Measurements from ENCODE around the gene TSPAN9.

Gene TSPAN9

GRCh38 chr12:3145546-3146310 is 68.5 kb downstream of the TSPAN9 start:
- no peak for DNase-seq

- no peak for DNase-seq
Measured at GRCh38 chr12:3147260-3147659, 70.1 kb downstream of the TSPAN9 start.

GRCh38 chr12:3148366-3149000 is 71.3 kb downstream of the TSPAN9 start:
- DNase-seq: no peak

GRCh38 chr12:3149515-3150307 is 72.5 kb downstream of the TSPAN9 start:
- no peak for DNase-seq

- DNase-seq: no peak
Measured at GRCh38 chr12:3150308-3150670, 73.1 kb downstream of the TSPAN9 start.

- DNase-seq: no peak
Measured at GRCh38 chr12:3150931-3151835, 74.0 kb downstream of the TSPAN9 start.

- DNase-seq: no peak
Measured at GRCh38 chr12:3152011-3152511, 74.9 kb downstream of the TSPAN9 start.

GRCh38 chr12:3152892-3153291 is 75.7 kb downstream of the TSPAN9 start:
- no peak for DNase-seq

GRCh38 chr12:3154006-3154405 is 76.8 kb downstream of the TSPAN9 start:
- DNase-seq: no peak

GRCh38 chr12:3155702-3156370 is 78.7 kb downstream of the TSPAN9 start:
- DNase-seq: no peak

GRCh38 chr12:3157581-3158323 is 80.6 kb downstream of the TSPAN9 start:
- no peak for DNase-seq

GRCh38 chr12:3158851-3159465 is 81.8 kb downstream of the TSPAN9 start:
- no peak for DNase-seq

- no peak for DNase-seq
Measured at GRCh38 chr12:3160081-3160480, 82.9 kb downstream of the TSPAN9 start.

GRCh38 chr12:3161861-3162260 is 84.7 kb downstream of the TSPAN9 start:
- no peak for DNase-seq

- no peak for DNase-seq
Measured at GRCh38 chr12:3164454-3165077, 87.4 kb downstream of the TSPAN9 start.

- DNase-seq: no peak
Measured at GRCh38 chr12:3165078-3165980, 88.2 kb downstream of the TSPAN9 start.

- DNase-seq: no peak
Measured at GRCh38 chr12:3167636-3168035, 90.5 kb downstream of the TSPAN9 start.

GRCh38 chr12:3168223-3169221 is 91.3 kb downstream of the TSPAN9 start:
- DNase-seq: no peak
